T-helper 17 cell (primary cell): Measurements from ENCODE around the gene PRDX6. TPM values are rescaled to one million over a fixed set of nuclear protein-coding genes. Genes with fewer than 3 reads are reported as not detected.
A peak's percentile ranks its signal among the peaks of the same experiment; 100 is the strongest.
"Not testable (repeated sequence)": the region's sequence is repeated elsewhere in the genome, so short reads cannot be mapped to it uniquely, and the experiment has no call there.

Source experiments
- ATAC-seq: fragments of 150-1000 bp; cut with Tn5 transposase; 2 replicates; pipeline ENCODE4 v1.10.0; 2021; ENCODE audit warnings: mild to moderate bottlenecking, moderate library complexity
- DNase-seq, 3 donors: peaks; one replicate each; pipeline versions ENCODE4 v3.0.0 to v3.0.0-alpha.2; 2020 to 2021
- H3K9me3 ChIP-seq: one replicate; pipeline ENCODE4 v1.7.0; 2013; ENCODE audit warnings: low read length, mild to moderate bottlenecking; ENCODE audit not compliant: control insufficient read depth, poor library complexity, severe bottlenecking
- H3K27ac Mint-ChIP-seq: one replicate; pipeline ENCODE4 v1.8.0; 2022; ENCODE audit warnings: mild to moderate bottlenecking, moderate library complexity, mixed read lengths
- H3K27me3 Mint-ChIP-seq: one replicate; pipeline ENCODE4 v1.8.0; 2022; ENCODE audit warnings: mixed read lengths
- H3K36me3 Mint-ChIP-seq: one replicate; pipeline ENCODE4 v1.8.0; 2022; ENCODE audit warnings: low read depth, mixed read lengths
- H3K4me1 Mint-ChIP-seq: one replicate; pipeline ENCODE4 v1.8.0; 2022; ENCODE audit warnings: mild to moderate bottlenecking, mixed read lengths
- H3K4me3 Mint-ChIP-seq: one replicate; pipeline ENCODE4 v1.8.0; 2022; ENCODE audit warnings: mild to moderate bottlenecking, moderate library complexity, mixed read lengths
- total RNA-seq, 4 donors: library from RNA in 2 of 4; stranded (reverse) in 2 of 4; gene quantifications; one replicate each; pipeline ENCODE4 v1.2.3 and lab custom pipeline; 2022 to 2026

Gene PRDX6
- total RNA-seq, 2 donors from 2014 or later: 66.4 to 125 TPM

DNA sequence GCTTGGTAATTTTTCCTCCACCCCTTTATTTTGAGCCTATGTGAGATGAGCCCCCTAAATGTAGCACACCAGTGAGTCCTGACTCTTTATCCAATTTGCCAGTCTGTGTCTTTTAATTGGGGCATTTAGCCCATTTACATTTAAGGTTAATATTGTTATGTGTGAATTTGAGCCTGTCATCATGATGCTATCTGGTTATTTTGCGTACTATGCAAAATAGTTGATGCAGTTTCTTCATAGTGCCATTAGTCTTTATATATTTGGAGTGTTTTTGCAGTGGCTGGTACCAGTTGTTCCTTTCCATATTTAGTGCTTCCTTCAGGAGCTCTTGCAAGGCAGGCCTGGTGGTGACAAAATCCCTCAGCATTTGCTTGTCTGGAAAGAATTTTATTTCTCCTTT is 37.4 kb downstream of the PRDX6 start:
- not testable (repeated sequence) for H3K9me3 ChIP-seq, H3K4me1 Mint-ChIP-seq, H3K4me3 Mint-ChIP-seq, ATAC-seq, H3K27ac Mint-ChIP-seq, DNase-seq, H3K27me3 Mint-ChIP-seq, H3K36me3 Mint-ChIP-seq

DNA sequence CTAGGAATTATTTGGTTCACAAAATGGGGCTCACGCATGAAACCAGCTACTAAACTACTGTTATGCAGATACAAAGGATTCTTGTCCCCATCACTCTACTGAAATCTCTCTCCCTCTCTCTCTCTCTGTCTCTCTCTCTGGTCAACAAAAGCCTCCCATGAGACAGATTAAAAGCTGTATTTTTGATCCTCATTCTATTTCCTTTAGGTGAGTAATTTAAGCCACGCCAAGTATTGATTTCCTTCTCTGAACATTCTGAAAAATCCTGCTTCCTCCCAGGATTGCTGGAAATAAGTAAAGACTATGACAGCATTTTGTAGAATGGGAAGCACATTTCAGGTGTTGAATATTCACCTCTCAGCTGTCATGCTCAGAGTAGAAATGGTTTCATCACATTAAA is 43.7 kb downstream of the PRDX6 start:
- Mint-ChIP-seq H3K36me3 (no peaks in the 10 kb centered on the region), H3K4me3 (no peak overlapping the region), H3K4me1 (peaks cover 2% of the 10 kb centered on the region), H3K27me3 (no peaks in the 10 kb centered on the region), H3K27ac (no peak overlapping the region)
- no peak for DNase-seq
- no peaks in the 10 kb centered on the region for H3K9me3 ChIP-seq
- ATAC-seq: no peak

DNA sequence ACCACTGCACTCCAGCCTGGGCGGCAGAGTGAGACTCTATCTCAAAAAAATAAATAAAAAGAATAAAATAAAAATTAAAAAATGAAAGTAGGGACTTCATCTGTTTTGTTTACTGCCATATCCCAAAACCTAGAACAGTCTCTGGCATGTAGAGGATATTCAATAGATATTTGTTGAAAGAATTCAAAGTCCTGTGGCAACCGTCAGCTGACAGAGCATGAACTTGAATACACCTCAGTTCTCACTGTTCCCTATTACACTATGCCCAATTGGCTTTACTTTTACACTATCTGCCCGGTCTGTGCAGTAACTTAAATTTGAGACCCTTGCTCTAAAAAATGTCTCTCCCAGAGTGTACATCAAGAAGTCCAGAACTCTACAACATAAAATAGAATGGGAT is 46.2 kb downstream of the PRDX6 start:
- ATAC-seq (no peak), DNase-seq (no peak)
- Mint-ChIP-seq H3K36me3 (peaks cover 3% of the 10 kb centered on the region), H3K4me3 (no peak overlapping the region), H3K27ac (no peak overlapping the region), H3K4me1 (peaks cover 6% of the 10 kb centered on the region), H3K27me3 (no peaks in the 10 kb centered on the region)
- no peaks in the 10 kb centered on the region for H3K9me3 ChIP-seq

DNA sequence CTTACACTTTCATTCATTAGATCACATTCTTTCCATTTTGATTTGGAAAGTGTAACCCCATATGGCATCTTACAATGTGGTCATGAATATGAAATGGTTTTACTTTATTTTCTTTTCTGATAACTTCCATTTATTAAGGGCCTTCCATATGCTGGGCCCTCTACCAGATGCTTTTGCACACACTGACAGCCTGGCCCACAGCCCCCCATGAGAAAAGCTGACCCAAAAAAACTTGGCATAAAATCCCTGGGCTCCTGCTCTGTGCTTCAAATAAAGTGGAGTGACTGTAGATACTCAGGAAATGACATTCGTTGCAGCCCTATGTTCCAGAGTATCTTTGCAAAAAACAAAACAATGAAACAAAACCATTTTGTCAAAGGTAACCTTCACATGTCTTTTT is 48.8 kb downstream of the PRDX6 start:
- no peak for ATAC-seq
- no peak for DNase-seq
- Mint-ChIP-seq H3K36me3 (peaks cover 3% of the 10 kb centered on the region), H3K27ac (no peak overlapping the region), H3K27me3 (no peaks in the 10 kb centered on the region), H3K4me1 (peaks cover 13% of the 10 kb centered on the region), H3K4me3 (no peak overlapping the region)
- H3K9me3 ChIP-seq: no peaks in the 10 kb centered on the region

DNA sequence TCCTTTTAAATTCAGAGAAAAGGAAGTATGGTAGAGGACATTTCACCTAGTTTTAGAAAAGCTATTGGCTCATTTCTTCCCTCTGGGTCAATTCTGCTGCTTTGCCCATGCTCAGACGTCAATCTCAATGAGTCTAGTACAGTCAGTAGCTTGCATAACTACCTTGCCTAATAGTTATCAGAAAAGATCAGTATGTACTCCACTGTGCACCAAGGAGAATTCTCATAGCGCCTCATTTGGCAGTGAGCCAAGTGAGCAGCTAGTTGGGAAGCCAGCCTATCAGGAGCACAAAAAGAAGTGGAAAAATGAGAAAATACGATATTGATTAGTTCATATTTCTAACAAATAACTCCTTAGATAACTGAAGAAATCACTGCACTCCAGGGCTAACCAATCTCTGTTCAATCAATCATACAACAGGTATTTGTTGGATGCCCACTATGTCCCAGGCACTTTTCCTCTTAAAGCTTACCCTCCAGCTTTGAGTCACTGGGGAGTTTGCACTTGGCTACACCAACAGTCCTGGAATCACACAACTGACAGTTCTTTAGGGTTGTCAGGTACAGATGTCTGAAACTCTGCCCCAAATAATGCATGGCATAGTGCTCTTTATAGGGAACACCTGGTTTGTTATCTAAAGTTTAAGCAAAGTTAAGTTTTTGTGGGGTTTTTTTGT is 50.2 kb downstream of the PRDX6 start:
- DNase-seq (no peak), ATAC-seq (no peak)
- peaks cover 3% of the 10 kb centered on the region for H3K36me3 Mint-ChIP-seq
- H3K4me1 Mint-ChIP-seq: peaks cover 18% of the 10 kb centered on the region
- H3K27ac Mint-ChIP-seq: no peak overlapping the region
- H3K27me3 Mint-ChIP-seq: no peaks in the 10 kb centered on the region
- H3K4me3 Mint-ChIP-seq: no peak overlapping the region
- no peaks in the 10 kb centered on the region for H3K9me3 ChIP-seq

DNA sequence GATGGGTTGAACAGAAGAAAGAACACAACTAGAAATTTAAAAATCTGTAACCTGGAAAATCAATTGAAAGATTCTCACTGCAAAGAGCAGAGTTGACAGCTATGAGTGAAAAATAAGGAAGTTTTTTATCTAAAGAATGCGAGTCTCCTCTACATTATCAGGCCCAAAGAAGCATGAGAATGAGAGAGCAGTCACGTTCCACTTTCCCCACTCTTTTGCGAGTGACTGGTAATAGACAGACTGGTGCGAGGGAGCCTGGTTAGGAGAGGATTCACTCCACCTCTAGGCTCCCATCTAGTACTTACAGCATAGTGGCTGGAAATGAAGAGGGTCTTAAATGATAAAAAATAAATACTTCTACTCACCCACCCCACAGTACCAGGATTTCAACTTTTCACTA is 52.0 kb downstream of the PRDX6 start:
- no peaks in the 10 kb centered on the region for H3K9me3 ChIP-seq
- no peak overlapping the region for H3K4me3 Mint-ChIP-seq
- H3K27me3 Mint-ChIP-seq: no peaks in the 10 kb centered on the region
- peaks cover 25% of the 10 kb centered on the region for H3K4me1 Mint-ChIP-seq
- DNase-seq (no peak), ATAC-seq (no peak)
- H3K27ac Mint-ChIP-seq: peak overlapping the region; percentile 68
- H3K36me3 Mint-ChIP-seq: peaks cover 3% of the 10 kb centered on the region

DNA sequence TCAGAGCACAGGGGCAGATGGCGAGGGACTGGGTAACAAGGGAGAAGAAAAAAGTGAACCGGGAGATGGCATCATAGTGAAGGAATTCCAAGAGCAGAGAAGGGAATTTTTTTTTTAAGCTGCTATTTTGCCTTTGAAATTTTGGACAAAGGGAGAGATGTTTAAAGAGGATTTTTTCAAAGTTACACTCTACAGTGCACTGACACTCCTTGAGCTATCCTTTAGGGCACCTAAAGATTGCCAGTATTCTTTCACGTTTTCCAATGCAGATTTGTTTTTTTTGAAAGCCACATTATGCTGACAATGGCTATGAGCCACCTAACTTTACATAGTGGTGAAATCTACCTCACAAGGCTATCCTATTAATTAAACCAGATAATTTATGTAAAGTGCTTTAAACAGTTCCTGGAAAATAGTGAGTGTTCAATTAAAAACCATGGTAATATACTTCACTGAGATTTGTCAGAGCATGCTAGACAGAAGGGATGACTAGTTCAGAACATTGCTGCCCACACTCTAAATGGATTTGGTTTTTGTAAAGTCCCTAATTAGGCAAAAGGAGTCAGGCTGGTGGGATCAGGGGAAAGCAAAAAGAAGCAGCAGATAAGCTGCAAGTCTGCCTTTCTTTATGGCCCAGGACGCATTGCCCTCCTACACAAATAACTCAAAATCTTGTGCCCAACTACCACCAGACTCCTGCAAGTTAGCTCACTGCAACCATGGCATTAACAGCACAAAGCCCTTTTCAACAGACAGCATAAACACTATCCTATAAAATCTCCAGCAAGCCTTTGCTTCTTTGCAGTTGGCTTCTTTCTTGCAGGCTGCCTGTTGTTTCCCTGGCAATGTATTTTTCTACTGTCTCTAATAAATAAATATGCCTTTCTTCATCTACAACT is 53.9 kb downstream of the PRDX6 start:
- ATAC-seq: no peak
- H3K36me3 Mint-ChIP-seq: peaks cover 3% of the 10 kb centered on the region

DNA sequence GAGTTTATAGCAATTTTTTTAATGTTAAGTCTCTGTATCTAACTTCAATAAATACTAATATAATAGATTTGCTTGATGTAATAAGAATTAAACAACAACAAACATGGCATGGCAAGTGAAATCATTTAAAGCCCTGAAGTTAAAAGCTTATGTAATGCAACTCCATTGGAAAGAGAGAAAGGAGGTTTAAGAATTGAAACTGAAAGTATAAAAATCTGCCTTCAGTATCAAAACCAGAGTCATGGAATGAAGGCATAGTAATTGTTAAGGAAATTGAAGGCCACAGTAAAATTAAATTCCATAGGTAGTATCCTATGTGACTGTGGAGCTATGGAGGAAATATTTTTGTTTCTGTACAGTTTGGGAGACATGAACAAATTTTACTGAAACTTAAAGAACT is 55.1 kb downstream of the PRDX6 start:
- no peak for DNase-seq
- H3K4me3 Mint-ChIP-seq: peak overlapping the region; percentile 58
- no peak for ATAC-seq
- H3K4me1 Mint-ChIP-seq: peaks cover 22% of the 10 kb centered on the region
- H3K27ac Mint-ChIP-seq: peak overlapping the region; percentile 88
- peaks cover 5% of the 10 kb centered on the region for H3K27me3 Mint-ChIP-seq
- H3K9me3 ChIP-seq: no peaks in the 10 kb centered on the region
- no peaks in the 10 kb centered on the region for H3K36me3 Mint-ChIP-seq

More for the DNA sequence above, 53.9 kb downstream of the PRDX6 start:
- H3K9me3 ChIP-seq: no peaks in the 10 kb centered on the region
- Mint-ChIP-seq H3K27ac (no peak overlapping the region), H3K4me1 (peaks cover 25% of the 10 kb centered on the region), H3K4me3 (no peak overlapping the region), H3K27me3 (peaks cover 5% of the 10 kb centered on the region)
- no peak for DNase-seq

DNA sequence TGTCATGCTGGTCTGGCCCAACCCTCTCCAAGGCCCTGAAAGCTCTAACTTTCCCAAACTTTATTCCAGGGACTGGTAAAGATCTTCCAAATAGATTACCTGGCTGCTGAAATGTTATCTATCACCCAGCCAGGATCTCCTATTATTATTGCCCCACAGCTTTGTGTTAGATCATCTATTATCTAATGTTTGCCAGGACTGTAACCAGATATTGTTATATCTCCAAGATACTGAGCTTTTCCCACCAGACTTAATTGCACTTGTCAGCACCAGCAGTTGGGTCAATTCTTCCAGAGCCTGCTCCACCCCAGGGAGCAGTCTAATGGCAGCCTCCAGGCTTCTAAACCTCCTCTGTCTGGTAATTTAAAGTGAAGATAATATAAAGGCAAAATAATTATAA is 59.1 kb downstream of the PRDX6 start:
- Mint-ChIP-seq H3K4me1 (peaks cover 11% of the 10 kb centered on the region), H3K27ac (no peak overlapping the region), H3K27me3 (peaks cover 11% of the 10 kb centered on the region), H3K36me3 (peaks cover 3% of the 10 kb centered on the region), H3K4me3 (no peak overlapping the region)
- DNase-seq (no peak), ATAC-seq (no peak)
- no peaks in the 10 kb centered on the region for H3K9me3 ChIP-seq

Other genes with a start within 250 kb of the PRDX6 start
- gene SLC9C2, start 125.7 kb downstream of the PRDX6 start, total RNA-seq: not detected
- not detected for gene TEX50, start 158.0 kb downstream of the PRDX6 start, total RNA-seq
- gene ANKRD45, start 192.5 kb downstream of the PRDX6 start, total RNA-seq: not detected
- gene KLHL20, start 237.6 kb downstream of the PRDX6 start, total RNA-seq: 10 to 100 TPM; 24.8 to 32.1 TPM